Measurements from ENCODE around the gene ATP1A4. TPM values are rescaled to one million over a fixed set of nuclear protein-coding genes. Genes with fewer than 3 reads are reported as not detected.

ATP1A4 gene
- total RNA-seq, 2 experiments from 2014 or later: not detected

DNA sequence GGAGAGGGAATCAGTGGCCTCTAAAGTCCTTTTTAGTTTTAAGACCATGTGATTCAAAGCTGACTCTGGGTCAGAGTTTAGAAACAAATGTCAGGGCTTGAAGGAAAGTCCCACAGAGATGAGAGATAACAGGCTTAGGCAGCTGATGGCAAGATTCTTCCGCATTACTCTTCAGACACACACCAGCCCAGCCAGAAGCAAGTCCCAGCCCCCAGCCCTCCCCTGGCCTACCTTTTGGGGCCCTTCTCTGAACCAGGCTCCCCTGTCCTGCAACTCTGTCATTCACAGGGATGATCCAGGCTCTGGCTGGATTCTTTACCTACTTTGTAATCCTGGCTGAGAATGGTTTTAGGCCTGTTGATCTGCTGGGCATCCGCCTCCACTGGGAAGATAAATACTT lies 25.8 kb downstream of the ATP1A4 start:
- CTCF ChIA-PET (ENCODE audit: unreplicated experiment): no interaction called here
- no peak overlapping the region for H3K4me3 ChIP-seq (ENCODE audit: low read depth, low read length, poor library complexity, severe bottlenecking)
- H4K20me1 ChIP-seq (ENCODE audit: insufficient read depth, low read length): no peaks in the 10 kb centered on the region
- H3K36me3 ChIP-seq (ENCODE audit: insufficient read depth, low read length): no peaks in the 10 kb centered on the region
- no peaks in the 10 kb centered on the region for H3K9me2 ChIP-seq (ENCODE audit: insufficient read depth, low read length)
- TF ChIP-seq EZH2phosphoT487 (IDR thresholded peaks at IDR 0.05; ENCODE audit: borderline replicate concordance, low read depth, low read length): no peak
- TF ChIP-seq, protein P1, sequence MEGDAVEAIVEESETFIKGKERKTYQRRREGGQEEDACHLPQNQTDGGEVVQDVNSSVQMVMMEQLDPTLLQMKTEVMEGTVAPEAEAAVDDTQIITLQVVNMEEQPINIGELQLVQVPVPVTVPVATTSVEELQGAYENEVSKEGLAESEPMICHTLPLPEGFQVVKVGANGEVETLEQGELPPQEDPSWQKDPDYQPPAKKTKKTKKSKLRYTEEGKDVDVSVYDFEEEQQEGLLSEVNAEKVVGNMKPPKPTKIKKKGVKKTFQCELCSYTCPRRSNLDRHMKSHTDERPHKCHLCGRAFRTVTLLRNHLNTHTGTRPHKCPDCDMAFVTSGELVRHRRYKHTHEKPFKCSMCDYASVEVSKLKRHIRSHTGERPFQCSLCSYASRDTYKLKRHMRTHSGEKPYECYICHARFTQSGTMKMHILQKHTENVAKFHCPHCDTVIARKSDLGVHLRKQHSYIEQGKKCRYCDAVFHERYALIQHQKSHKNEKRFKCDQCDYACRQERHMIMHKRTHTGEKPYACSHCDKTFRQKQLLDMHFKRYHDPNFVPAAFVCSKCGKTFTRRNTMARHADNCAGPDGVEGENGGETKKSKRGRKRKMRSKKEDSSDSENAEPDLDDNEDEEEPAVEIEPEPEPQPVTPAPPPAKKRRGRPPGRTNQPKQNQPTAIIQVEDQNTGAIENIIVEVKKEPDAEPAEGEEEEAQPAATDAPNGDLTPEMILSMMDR (conservative IDR thresholded peaks at IDR 0.05; ENCODE audit: low read length): no peak
- H3K4me2 ChIP-seq (ENCODE audit: low read length): no peak overlapping the region
- no peak for DNase-seq (ENCODE audit: low spot score)
- intact Hi-C loops (cut with micrococcal nuclease; ENCODE audit: unreplicated experiment): no loop called here
- no peaks in the 10 kb centered on the region for H3K9me3 ChIP-seq (ENCODE audit: low read length)
- no TSS peak for BruUV-seq (replicated peaks)
- POLR2A ChIA-PET: interaction anchor here (0.6 kb wide), 1 partner anchor 55 kb away, joined by 3 read pairs; no protein-coding TSS in a partner anchor
- no peak overlapping the region for H2AFZ ChIP-seq (ENCODE audit: low read length)
- no peak overlapping the region for H3K27ac ChIP-seq (ENCODE audit: low read depth, low read length, poor library complexity, severe bottlenecking)
- H3K4me1 ChIP-seq (ENCODE audit: insufficient read depth, low read length, poor library complexity, severe bottlenecking): no peaks in the 10 kb centered on the region
- H3K79me2 ChIP-seq (ENCODE audit: insufficient read depth, low read depth, low read length): no peaks in the 10 kb centered on the region

GRCh38 chr1:160177667-160178066 lies 26.3 kb downstream of the ATP1A4 start:
- no peaks in the 10 kb centered on the region for H3K9me2 ChIP-seq (ENCODE audit: insufficient read depth, low read length)
- no peak overlapping the region for H3K4me3 ChIP-seq (ENCODE audit: low read depth, low read length, poor library complexity, severe bottlenecking)
- no peak overlapping the region for H3K27ac ChIP-seq (ENCODE audit: low read depth, low read length, poor library complexity, severe bottlenecking)
- H3K79me2 ChIP-seq (ENCODE audit: insufficient read depth, low read depth, low read length): no peaks in the 10 kb centered on the region
- no TSS peak for BruUV-seq (replicated peaks)
- ChIA-PET CTCF (ENCODE audit: unreplicated experiment) (no interaction called here), POLR2A (no interaction called here)
- DNase-seq (ENCODE audit: low spot score): no peak
- H3K9me3 ChIP-seq (ENCODE audit: low read length): no peaks in the 10 kb centered on the region
- TF ChIP-seq, protein P1 (conservative IDR thresholded peaks at IDR 0.05; ENCODE audit: low read length): no peak
- no peak for TF ChIP-seq EZH2phosphoT487 (IDR thresholded peaks at IDR 0.05; ENCODE audit: borderline replicate concordance, low read depth, low read length)
- H2AFZ ChIP-seq (ENCODE audit: low read length): no peak overlapping the region
- intact Hi-C loops (cut with micrococcal nuclease; ENCODE audit: unreplicated experiment): no loop called here
- no peaks in the 10 kb centered on the region for H4K20me1 ChIP-seq (ENCODE audit: insufficient read depth, low read length)
- no peak overlapping the region for H3K4me2 ChIP-seq (ENCODE audit: low read length)
- no peaks in the 10 kb centered on the region for H3K36me3 ChIP-seq (ENCODE audit: insufficient read depth, low read length)
- no peaks in the 10 kb centered on the region for H3K4me1 ChIP-seq (ENCODE audit: insufficient read depth, low read length, poor library complexity, severe bottlenecking)

DNA sequence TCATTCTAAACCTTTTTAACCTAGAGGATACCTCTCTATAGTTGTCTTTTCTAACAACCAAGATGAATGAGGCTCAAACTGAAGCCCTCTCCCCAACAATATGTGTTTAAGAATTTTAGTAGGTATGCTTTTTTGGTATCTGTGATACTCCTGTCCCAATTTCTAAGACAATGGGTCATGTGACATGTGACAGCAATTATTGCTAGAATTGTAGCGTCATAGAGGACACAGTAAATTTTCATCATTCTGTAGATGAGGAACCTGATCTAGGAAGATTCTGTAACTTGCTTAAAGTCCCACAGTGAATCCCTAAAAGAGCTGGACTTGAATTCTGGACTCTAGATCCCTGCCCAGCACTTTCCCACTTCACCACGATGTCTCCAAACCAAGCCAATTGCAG lies 27.3 kb downstream of the ATP1A4 start:
- POLR2A ChIA-PET: no interaction called here
- no peaks in the 10 kb centered on the region for H3K79me2 ChIP-seq (ENCODE audit: insufficient read depth, low read depth, low read length)
- H3K4me1 ChIP-seq (ENCODE audit: insufficient read depth, low read length, poor library complexity, severe bottlenecking): no peaks in the 10 kb centered on the region
- CTCF ChIA-PET (ENCODE audit: unreplicated experiment): no interaction called here
- intact Hi-C loops (cut with micrococcal nuclease; ENCODE audit: unreplicated experiment): no loop called here
- no peak overlapping the region for H3K27ac ChIP-seq (ENCODE audit: low read depth, low read length, poor library complexity, severe bottlenecking)
- DNase-seq (ENCODE audit: low spot score): no peak
- no peak overlapping the region for H3K4me3 ChIP-seq (ENCODE audit: low read depth, low read length, poor library complexity, severe bottlenecking)
- H2AFZ ChIP-seq (ENCODE audit: low read length): no peak overlapping the region
- no peaks in the 10 kb centered on the region for H3K9me3 ChIP-seq (ENCODE audit: low read length)
- BruUV-seq (replicated peaks): no TSS peak
- H3K36me3 ChIP-seq (ENCODE audit: insufficient read depth, low read length): no peaks in the 10 kb centered on the region
- H3K4me2 ChIP-seq (ENCODE audit: low read length): no peak overlapping the region
- no peaks in the 10 kb centered on the region for H3K9me2 ChIP-seq (ENCODE audit: insufficient read depth, low read length)
- TF ChIP-seq EZH2phosphoT487 (IDR thresholded peaks at IDR 0.05; ENCODE audit: borderline replicate concordance, low read depth, low read length): no peak
- TF ChIP-seq, protein P1 (conservative IDR thresholded peaks at IDR 0.05; ENCODE audit: low read length): no peak
- H4K20me1 ChIP-seq (ENCODE audit: insufficient read depth, low read length): no peaks in the 10 kb centered on the region

Data from OCI-LY7 (cell line).